ENCODE data around the gene B4GALT2. TPM values are rescaled to one million over a fixed set of nuclear protein-coding genes. Genes with fewer than 3 reads are reported as not detected.

B4GALT2 gene
- total and polyA plus RNA-seq, 2 donors (not counting 3 experiments of a cell fraction or from before 2014, with no cell fraction given) = 80.0 to 103 TPM

- no TSS peak for BruUV-seq (replicated peaks)
Measured at GRCh38 chr1:43957407-43958040, 21.5 kb upstream of the B4GALT2 start.

More at GRCh38 chr1:43957407-43958040, 21.5 kb upstream of the B4GALT2 start:
- Histone ChIP-seq H3K4me1 (ENCODE audit: control insufficient read depth, extremely low read depth, insufficient read depth, low read length) (no peaks in the 10 kb centered on the region), H3K27ac (ENCODE audit: insufficient read depth, low read depth, low read length) (no peak overlapping the region), H2AFZ (ENCODE audit: low read depth, low read length) (no peak overlapping the region), H3K9me1 (replicated peaks; ENCODE audit: control insufficient read depth, extremely low read depth, insufficient read depth, low read length) (no peaks in the 10 kb centered on the region), H3K4me3 (replicated peaks in 1 of 3; ENCODE audit: insufficient read depth in 1 of 3, low read depth in 1 of 3, low read length in 3 of 3) (no peak overlapping the region), H4K20me1 (replicated peaks; ENCODE audit: control insufficient read depth, extremely low read depth, insufficient read depth, low read length) (no peaks in the 10 kb centered on the region), H3K27me3 (ENCODE audit: control insufficient read depth in 2 of 2, insufficient read depth in 2 of 2, low read length in 2 of 2) (no peaks in the 10 kb centered on the region), H3K9ac (replicated peaks; ENCODE audit: extremely low read depth, insufficient read depth, low read length) (no peak overlapping the region), H3K4me2 (ENCODE audit: insufficient read depth, low read length) (no peak overlapping the region), H3K79me2 (ENCODE audit: control insufficient read depth, insufficient read depth, low read length) (no peaks in the 10 kb centered on the region), H3K36me3 (ENCODE audit: control insufficient read depth in 2 of 2, extremely low read depth in 1 of 2, insufficient read depth in 2 of 2, low read length in 2 of 2) (peaks cover 5 to 31% of the 10 kb centered on the region in 2 experiments), H3K9me3 (replicated peaks; ENCODE audit: control insufficient read depth, insufficient read depth, low read length) (no peaks in the 10 kb centered on the region)
- POLR2A ChIA-PET = no interaction called here
- dilution Hi-C loops (cut with MboI; ENCODE audit: extremely low pct_ligation_motif_present, low sequenced_read_pairs) = no loop called here
- intact Hi-C loops (cut with micrococcal nuclease) = no loop called here
- no peak for DNase-seq (ENCODE audit: low read depth, low spot score)
- TF ChIP-seq EZH2 (IDR thresholded peaks at IDR 0.05; ENCODE audit: borderline replicate concordance, low read depth, low read length, severe bottlenecking) (no peak), POLR2A (IDR thresholded peaks at IDR 0.05; ENCODE audit: low read depth, low read length) (no peak), POLR2AphosphoS5 (IDR thresholded peaks at IDR 0.05; ENCODE audit: insufficient read depth, low read depth, low read length) (no peak), GATA2 (IDR thresholded peaks at IDR 0.05; ENCODE audit: insufficient read depth, insufficient read length, low read depth, low read length) (no peak), MYC (IDR thresholded peaks at IDR 0.05; ENCODE audit: low read depth, low read length) (no peak), MAX (IDR thresholded peaks at IDR 0.05; ENCODE audit: insufficient read depth, insufficient read length) (no peak), FOS (IDR thresholded peaks at IDR 0.05; ENCODE audit: borderline replicate concordance, insufficient read depth, low read length) (no peak), JUN (IDR thresholded peaks at IDR 0.05; ENCODE audit: borderline replicate concordance, insufficient read depth, insufficient read length, low read depth) (no peak), CTCF (IDR thresholded peaks at IDR 0.05; ENCODE audit: extremely low read depth in 1 of 2, insufficient read depth in 1 of 2, low read depth in 1 of 2, low read length in 2 of 2) (no peak)
- CTCF ChIA-PET = interaction anchor here (1.0 to 1.7 kb wide), 3 partner anchors 17 to 194 kb away, joined by 3 to 8 read pairs (median 3); partner anchors contain the start of gene ATP6V0B
- FAIRE-seq = no peak

Data from endothelial cell of umbilical vein (primary cell).